Tibial nerve (tissue), 4 donors: ENCODE data around the gene MXD1. TPM values are rescaled to one million over a fixed set of nuclear protein-coding genes. Genes with fewer than 3 reads are reported as not detected.
A peak's percentile ranks its signal among the peaks of the same experiment; 100 is the strongest.

ENCODE experiments used
- DNase-seq, 2 donors: peaks; one replicate each; pipeline ENCODE4 v3.0.0-alpha.2; 2019; ENCODE audit warnings: low spot score in 2 of 2
- H3K27ac ChIP-seq, 4 donors: fragments of 200-600 bp; sonication (generic) in 3 of 4; one replicate each; pipeline ENCODE4 v1.5.1; 2017 to 2019; ENCODE audit warnings: mild to moderate bottlenecking in 1 of 4
- H3K27me3 ChIP-seq, 2 donors: fragments of 200-600 bp; sonication (generic) in 1 of 2; one replicate each; pipeline versions ENCODE4 v1.5.1 to v1.6.0; 2017 to 2019
- H3K36me3 ChIP-seq, 3 donors: fragments of 200-600 bp; sonication (generic); one replicate each; pipeline ENCODE4 v1.5.1; 2018 to 2019
- H3K4me1 ChIP-seq, 4 donors: fragments of 200-600 bp; sonication (generic) in 3 of 4; one replicate each; pipeline ENCODE4 v1.5.1; 2017 to 2019
- H3K4me3 ChIP-seq, 4 donors: fragments of 200-600 bp; sonication (generic) in 3 of 4; one replicate each; pipeline ENCODE4 v1.5.1; 2017 to 2019; ENCODE audit warnings: mild to moderate bottlenecking in 1 of 4, moderate library complexity in 1 of 4
- H3K9me3 ChIP-seq, 4 donors: fragments of 200-600 bp; sonication (generic) in 3 of 4; one replicate each; pipeline ENCODE4 v1.5.1; 2017 to 2019
- CTCF ChIP-seq, 5 experiments: fragments of 200-600 bp in 3 of 5; fragments of 450-650 bp in 2 of 5; sonication (generic) in 3 of 5; IDR thresholded peaks; one replicate each; pipeline ENCODE4 v1.5.1; 2016 to 2019; ENCODE audit warnings: antibody characterized with exemption in 5 of 5, mild to moderate bottlenecking in 3 of 5, moderate library complexity in 2 of 5
- EP300 ChIP-seq, 2 donors: sonication (generic); formaldehyde crosslinking; IDR thresholded peaks; one replicate each; pipeline ENCODE4 v1.6.1; 2017; ENCODE audit warnings: antibody characterized with exemption in 2 of 2, mild to moderate bottlenecking in 1 of 2
- POLR2A ChIP-seq, 2 donors: fragments of 450-650 bp; IDR thresholded peaks; one replicate each; pipeline ENCODE4 v1.6.1; 2017; ENCODE audit warnings: antibody characterized with exemption in 2 of 2, mild to moderate bottlenecking in 2 of 2, moderate library complexity in 2 of 2
- WGBS, 2 donors: methylation state at CpG; one replicate each; pipeline ENCODE4 v1.1.5; 2018; 5-methylcytosine and 5-hydroxymethylcytosine counted together
- total RNA-seq, 4 donors: library from RNA; depleted of rRNA; stranded (reverse); fragments of >200 nt; gene quantifications; one replicate each; pipeline ENCODE4 v1.1.0, GENCODE V29; 2016

Gene MXD1
- total RNA-seq, 4 donors from 2014 or later: 5.7 to 10.4 (median 7.6) TPM

- Histone ChIP-seq H3K9me3 (no peaks in the 10 kb centered on the region), H3K27me3 (no peaks in the 10 kb centered on the region), H3K36me3 (peaks cover 0 to 25% (median 0%) of the 10 kb centered on the region in 3 donors), H3K27ac (peak overlapping the region; percentile 97 to 100 (median 99)), H3K4me1 (peaks cover 0 to 50% (median 11%) of the 10 kb centered on the region in 4 donors), H3K4me3 (peak overlapping the region; percentile 74 to 98 (median 84))
- DNase-seq: peak; percentile 99 to 100
- WGBS, 2 donors: 0% methylated on average over 38 to 39 of the region's 56 CpGs
- TF ChIP-seq CTCF (IDR thresholded peaks at IDR 0.05) (peak; percentile 16 to 50 (median 26)), POLR2A (IDR thresholded peaks at IDR 0.05) (peak; percentile 93 to 99), EP300 (IDR thresholded peaks at IDR 0.05) (peak; percentile 68 to 99)
Observed at GRCh38 chr2:69914164-69914949, 552 bp upstream of the MXD1 start.

- H3K4me1 ChIP-seq: peaks cover 0 to 50% (median 11%) of the 10 kb centered on the region in 4 donors
- H3K36me3 ChIP-seq: peaks cover 0 to 22% (median 0%) of the 10 kb centered on the region in 3 donors
- TF ChIP-seq EP300 (IDR thresholded peaks at IDR 0.05) (no peak), CTCF (IDR thresholded peaks at IDR 0.05) (no peak), POLR2A (IDR thresholded peaks at IDR 0.05) (no peak)
- WGBS, 2 donors: 38 to 41% methylated on average over 2 of the region's 2 CpGs
- no peaks in the 10 kb centered on the region for H3K27me3 ChIP-seq
- H3K4me3 ChIP-seq: peak overlapping the region in 3 of 4 donors; percentile 74 to 85 (median 74)
- H3K9me3 ChIP-seq: no peaks in the 10 kb centered on the region
- DNase-seq: no peak
- H3K27ac ChIP-seq: peak overlapping the region; percentile 93 to 96 (median 94)
Observed at GRCh38 chr2:69916106-69916505, 1.2 kb downstream of the MXD1 start.

- no peaks in the 10 kb centered on the region for H3K27me3 ChIP-seq
- H3K27ac ChIP-seq: peak overlapping the region in 2 of 4 donors; percentile 58 to 96
- WGBS, 2 donors: 51 to 57% methylated on average over 3 of the region's 3 CpGs
- H3K36me3 ChIP-seq: peaks cover 0 to 38% (median 8%) of the 10 kb centered on the region in 3 donors
- H3K4me1 ChIP-seq: peaks cover 0 to 42% (median 11%) of the 10 kb centered on the region in 4 donors
- DNase-seq: no peak
- TF ChIP-seq POLR2A (IDR thresholded peaks at IDR 0.05) (no peak), EP300 (IDR thresholded peaks at IDR 0.05) (no peak), CTCF (IDR thresholded peaks at IDR 0.05) (no peak)
- no peak overlapping the region for H3K4me3 ChIP-seq
- H3K9me3 ChIP-seq: no peaks in the 10 kb centered on the region
Observed at GRCh38 chr2:69917852-69918251, 2.9 kb downstream of the MXD1 start.

GRCh38 chr2:69918401-69918800, 3.5 kb downstream of the MXD1 start:
- H3K27ac ChIP-seq: peak overlapping the region in 2 of 4 donors; percentile 58 to 96
- WGBS, 2 donors: 43 to 78% methylated on average over 3 of the region's 3 CpGs
- TF ChIP-seq CTCF (IDR thresholded peaks at IDR 0.05): no peak
- no peak for TF ChIP-seq POLR2A (IDR thresholded peaks at IDR 0.05)
- TF ChIP-seq EP300 (IDR thresholded peaks at IDR 0.05): no peak
- no peak for DNase-seq
- H3K27me3 ChIP-seq: no peaks in the 10 kb centered on the region
- peaks cover 0 to 43% (median 8%) of the 10 kb centered on the region in 3 donors for H3K36me3 ChIP-seq
- H3K4me1 ChIP-seq: peaks cover 0 to 38% (median 11%) of the 10 kb centered on the region in 4 donors
- no peak overlapping the region for H3K4me3 ChIP-seq
- H3K9me3 ChIP-seq: no peaks in the 10 kb centered on the region

GRCh38 chr2:69923116-69923515, 8.2 kb downstream of the MXD1 start:
- H3K4me1 ChIP-seq: peaks cover 0 to 10% (median 0%) of the 10 kb centered on the region in 4 donors
- TF ChIP-seq CTCF (IDR thresholded peaks at IDR 0.05): no peak
- TF ChIP-seq POLR2A (IDR thresholded peaks at IDR 0.05): no peak
- WGBS, 2 donors: 93 to 95% methylated on average over 3 of the region's 3 CpGs
- H3K4me3 ChIP-seq: no peak overlapping the region
- no peak overlapping the region for H3K27ac ChIP-seq
- no peaks in the 10 kb centered on the region for H3K9me3 ChIP-seq
- no peaks in the 10 kb centered on the region for H3K27me3 ChIP-seq
- peaks cover 0 to 41% (median 8%) of the 10 kb centered on the region in 3 donors for H3K36me3 ChIP-seq
- no peak for DNase-seq
